NCI-H748 treated with DMSO at 0.1 percent for 48 hours (cell line): ENCODE measurements around the gene TNRC18.
"Not testable (repeated sequence)": the region's sequence is repeated elsewhere in the genome, so short reads cannot be mapped to it uniquely, and the experiment has no call there.

ENCODE experiments used
- DNase-seq: peaks from one replicate; lab custom pipeline; 2025; lab: John Stamatoyannopoulos, UW

TNRC18 gene

DNA sequence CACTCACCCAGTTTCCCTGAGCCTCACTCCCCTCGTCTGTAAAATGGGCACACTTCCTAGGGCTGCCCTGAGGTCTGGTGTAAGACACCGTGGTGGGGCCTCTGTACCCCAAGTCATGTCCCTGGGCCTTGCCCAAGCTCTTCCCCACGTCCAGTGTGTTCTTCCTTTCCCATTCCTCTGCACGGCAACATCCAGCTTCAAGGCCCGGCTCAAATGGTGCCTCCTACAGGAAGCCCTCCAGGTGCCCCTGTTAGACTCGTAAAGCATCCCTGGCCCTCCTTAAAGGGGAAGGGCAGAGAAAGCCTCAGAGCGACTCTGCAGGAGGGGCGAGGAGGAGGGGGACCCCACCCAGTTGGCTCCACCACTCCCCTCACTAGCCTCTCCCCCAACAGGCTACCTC lies 132.3 kb downstream of the TNRC18 start:
- DNase-seq = no peak

DNA sequence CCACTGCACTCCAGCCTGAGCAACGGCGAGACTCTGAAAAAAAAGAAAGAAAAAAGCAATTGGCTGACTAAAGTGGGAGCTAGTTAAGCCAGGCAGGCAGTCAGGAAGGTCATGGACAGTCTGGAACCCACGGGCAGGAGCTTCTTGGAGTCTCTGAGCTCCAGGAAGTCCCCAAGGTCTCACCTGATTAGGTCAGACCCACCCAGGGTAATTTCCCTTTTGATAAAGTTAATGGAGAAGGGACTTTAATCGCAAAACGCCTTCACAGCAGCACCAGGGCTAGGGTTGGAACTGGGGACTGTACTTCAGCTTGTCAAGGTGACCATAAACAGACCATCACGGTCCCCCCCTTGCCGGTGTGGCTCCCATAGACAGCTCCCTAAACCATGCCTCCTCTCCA lies 134.3 kb downstream of the TNRC18 start:
- DNase-seq = no peak

DNA sequence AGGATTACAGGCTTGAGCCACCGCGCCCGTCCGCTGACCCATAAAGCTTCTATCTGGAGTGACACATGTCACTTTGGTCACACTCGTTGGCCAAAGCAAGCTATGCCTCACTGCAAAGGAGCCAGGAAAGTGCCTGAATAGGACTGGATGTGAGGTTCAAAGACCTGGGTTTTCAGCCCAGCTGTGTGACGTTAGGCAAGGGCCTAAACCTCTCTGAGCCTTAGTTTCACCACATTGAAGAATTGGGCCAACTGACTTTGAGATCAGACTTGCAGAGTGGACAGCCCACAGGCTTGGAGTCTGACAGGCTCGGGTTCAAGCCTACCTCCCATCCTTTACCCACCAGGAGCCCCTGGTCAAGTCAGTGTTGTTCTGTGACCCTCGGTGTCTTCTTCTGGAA lies 135.1 kb downstream of the TNRC18 start:
- not testable (repeated sequence) for DNase-seq

DNA sequence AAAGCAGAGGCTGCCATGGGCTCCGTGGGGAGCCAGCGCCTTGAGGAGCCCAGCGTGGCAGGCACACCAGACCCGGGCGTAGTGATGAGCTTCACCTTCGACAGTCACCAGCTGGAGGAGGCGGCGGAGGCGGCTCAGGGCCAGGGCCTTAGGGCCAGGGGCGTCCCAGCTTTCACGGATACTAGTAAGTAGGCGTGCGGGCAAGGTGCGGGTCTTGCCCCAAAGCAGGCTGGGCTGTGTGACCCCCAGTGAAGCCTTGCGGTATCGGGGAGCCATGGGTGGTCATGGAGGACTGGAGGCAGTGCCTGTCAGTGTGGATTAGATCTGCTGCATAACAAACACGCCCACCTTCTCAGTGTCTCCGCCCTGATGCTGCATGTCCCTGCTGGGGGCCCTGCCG lies 135.8 kb downstream of the TNRC18 start:
- DNase-seq = no peak

DNA sequence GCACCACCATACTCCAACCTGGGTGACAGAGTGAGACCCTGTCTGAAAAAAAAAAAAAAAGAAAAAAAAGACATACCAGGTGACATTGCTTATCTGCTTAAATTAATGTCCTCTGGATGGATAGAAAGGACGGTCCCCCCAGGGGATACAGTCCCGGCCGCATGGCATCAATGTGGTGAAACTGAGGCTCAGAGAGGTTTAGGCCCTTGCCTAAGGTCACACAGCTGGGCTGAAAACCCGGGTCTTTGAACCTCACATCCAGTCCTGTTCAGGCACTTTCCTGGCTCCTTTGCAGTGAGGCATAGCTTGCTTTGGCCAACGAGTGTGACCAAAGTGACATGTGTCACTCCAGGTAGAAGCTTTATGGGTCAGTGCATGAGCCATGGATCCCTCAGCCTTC lies 136.3 kb downstream of the TNRC18 start:
- not testable (repeated sequence) for DNase-seq

DNA sequence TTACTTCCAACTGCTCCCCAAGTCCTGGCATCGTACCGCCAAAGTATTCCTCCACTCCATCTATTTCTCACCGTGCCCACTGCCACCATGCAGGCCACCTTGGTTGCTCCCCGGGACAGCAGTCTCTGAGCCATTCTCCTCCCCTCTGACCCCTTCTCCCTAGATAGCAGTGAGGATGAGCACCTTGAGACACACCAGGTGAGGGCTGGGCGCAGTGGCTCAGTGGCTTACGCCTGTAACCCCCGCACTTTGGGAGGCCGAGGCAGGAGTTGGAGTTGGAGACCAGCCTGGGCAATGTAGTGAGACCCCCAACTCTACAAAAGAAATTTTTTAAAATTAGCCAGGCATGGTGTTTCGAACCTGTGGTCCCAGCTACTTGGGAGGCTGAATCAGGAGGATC lies 136.7 kb downstream of the TNRC18 start:
- no peak for DNase-seq

DNA sequence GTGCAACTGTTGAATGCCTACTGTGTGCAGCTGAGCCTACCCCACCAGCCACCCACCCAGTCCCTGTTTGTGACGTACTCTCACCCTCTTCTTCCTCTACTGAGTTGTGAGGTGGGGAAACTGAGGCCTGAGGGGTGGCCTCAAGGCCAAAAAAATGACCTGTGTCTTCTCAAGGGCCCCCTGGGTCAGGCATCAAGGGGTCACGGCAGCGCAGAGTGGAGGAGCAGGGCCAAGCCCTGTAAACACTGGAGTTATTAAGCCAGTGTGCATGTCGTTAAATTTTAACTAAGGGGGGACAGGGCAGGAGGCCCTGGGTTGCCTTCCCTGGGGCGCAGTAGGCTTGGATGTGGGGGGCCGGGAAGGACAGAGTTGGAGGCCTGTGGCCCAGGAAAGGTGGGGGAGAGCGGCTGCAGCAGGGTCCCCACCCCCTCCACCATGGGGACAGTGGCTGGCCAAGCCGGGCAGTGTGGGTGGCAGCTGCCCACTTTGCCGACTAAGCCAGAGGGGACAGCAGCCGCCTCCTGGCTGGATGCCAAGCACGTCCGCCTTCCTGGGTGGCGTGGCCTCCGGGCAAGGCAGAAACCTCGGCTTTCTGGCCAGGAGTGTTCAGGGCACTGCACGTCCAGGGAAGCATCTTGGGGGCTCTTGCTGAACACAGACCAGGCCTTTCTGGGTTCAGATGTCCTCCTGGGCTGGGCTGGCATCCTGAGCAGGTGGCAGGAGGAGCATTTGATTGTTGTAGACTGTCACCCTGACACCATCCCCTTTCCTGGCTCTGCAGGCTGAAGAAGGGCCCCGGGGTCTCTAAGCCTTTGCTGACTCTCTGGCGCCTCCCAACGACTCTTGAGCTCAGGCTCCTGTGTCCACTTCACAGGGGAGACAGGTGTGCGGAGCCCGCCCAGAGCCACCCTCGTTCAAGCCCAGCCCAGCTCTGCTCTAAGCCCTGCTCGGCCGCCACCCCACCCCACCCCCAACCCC lies 139.0 kb downstream of the TNRC18 start:
- DNase-seq = peak; percentile 76

DNA sequence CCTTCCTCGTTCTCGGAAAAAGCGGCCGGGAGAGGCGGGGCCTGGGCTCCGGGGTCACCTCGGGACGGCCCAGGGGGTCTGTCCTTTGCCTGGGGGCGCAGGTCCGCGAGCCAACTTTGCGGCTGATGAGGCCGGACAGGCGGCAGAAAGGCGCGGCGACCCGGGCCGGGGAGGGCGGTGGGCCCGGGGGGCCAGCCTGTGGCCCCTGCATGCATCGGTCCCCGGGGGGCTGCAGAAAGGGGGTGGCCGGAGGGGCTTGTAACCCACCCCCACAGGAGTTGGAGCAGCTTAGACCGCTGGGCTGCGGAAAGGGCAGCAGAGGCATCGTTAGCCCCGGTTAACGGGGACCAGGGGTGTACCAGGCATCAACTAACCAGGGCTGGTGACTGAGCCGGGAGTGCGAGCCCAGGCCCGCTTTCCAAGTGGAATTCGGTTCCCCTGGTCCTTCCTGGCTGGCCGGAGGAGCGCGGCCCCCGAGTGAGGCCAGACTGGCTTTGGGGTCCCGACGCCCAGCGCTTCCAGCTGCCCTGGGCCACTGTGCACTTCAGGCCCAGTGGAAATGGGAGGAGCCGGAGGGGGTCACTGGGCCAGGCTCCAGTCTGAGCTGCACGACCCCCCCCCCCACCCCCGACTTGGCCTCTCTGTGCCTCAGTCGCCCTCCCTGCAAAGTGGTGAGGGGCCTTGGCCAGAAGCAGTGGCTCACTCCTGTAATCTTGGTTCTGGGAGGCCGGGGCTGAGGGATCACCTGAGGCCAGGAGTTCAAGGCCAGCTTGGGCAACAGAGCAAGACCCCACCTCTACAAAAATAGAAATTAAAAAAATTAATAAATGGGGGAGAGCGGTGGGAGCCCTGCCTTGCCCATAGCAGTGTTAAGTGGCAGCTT lies 140.0 kb downstream of the TNRC18 start:
- DNase-seq = no peak

DNA sequence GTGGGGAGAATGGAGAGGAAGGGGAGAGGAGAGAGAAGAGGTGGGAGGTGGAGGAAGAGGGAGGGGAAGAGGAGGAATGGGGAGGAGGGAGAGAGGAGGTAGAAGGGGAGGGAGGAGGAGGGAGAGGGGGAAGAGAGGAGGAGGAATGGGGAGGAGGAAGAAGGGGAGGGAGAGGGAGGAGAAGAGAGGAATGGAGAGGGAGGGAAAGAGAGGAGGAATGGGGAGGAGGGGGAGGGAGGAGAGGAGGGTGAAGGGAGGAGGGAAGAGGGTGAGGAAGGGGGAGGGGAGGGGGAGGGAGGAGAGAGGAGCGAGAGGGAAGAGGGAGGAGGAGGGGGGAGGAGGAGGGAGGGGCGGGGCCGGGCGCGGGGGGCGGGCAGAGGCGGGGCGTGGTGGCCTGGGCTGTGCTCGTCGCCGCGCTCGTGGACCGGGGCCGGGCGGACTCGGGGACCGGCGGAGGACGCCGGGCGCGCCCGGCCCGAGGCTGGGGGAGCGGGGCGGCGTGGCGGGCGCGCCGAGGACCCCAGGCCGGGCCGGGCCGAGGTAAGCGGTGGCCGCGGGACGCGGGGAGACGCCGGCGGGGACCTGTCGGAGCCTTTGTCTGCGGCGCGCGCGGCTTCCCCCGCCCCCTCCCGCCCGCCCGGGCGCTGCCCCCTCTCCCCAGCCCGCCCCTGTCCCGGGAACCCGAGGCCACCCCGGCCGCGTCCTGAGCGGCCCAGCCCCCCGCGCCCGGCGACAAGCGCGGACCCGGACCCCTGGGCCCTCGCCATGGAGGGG lies 140.9 kb downstream of the TNRC18 start, which contains the start of gene SLC29A4:
SLC29A4 (plus strand) TSS at position 401 of the 774 bp plus-strand sequence. CDS start 4,874 bp downstream, outside the sequence.
- DNase-seq = no peak

DNA sequence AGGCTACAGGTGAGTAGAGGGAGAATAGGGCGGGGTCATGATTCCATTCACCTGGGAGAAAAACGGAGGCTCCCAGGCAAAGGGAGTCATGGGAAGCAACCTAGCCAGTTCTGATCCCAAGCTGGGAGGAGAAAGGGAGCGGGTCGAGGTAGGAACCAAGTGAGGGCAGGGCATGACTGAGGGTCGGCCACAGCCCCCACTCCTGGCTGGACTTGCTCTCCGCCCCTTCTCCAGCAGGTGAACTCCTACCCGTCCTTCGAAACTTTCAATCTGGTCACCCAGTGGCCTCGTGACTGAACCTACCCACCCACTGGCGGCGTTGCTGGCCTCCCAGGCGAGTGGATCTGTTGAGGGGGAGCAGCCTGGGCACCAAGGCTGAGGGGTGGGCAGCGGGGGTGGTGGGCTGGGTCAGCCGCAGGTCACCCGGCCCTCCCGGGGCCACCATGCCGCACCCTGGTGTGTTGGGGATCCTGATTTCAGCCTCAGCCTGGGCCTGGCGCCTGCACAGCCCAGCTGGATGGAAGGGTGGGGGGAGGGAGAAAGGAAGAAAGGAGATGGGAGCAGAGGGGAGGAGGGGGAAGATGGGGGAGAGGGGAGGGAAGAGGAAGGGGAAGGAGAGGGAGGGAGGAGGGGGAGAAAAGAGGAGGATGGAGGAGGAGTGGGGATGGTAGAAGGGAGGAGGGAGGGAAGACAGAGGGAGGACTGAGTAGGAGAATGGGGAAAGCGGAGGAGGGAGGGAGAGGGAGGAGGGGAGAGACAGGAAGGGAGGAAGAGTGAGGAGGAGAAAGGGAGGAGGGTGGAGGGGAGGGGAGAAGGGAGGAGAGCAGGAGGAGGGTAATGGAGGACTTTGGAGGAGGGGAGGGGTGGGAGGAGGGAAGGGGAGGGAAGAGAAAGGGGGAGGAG lies 141.8 kb downstream of the TNRC18 start:
- DNase-seq = not testable (repeated sequence)

DNA sequence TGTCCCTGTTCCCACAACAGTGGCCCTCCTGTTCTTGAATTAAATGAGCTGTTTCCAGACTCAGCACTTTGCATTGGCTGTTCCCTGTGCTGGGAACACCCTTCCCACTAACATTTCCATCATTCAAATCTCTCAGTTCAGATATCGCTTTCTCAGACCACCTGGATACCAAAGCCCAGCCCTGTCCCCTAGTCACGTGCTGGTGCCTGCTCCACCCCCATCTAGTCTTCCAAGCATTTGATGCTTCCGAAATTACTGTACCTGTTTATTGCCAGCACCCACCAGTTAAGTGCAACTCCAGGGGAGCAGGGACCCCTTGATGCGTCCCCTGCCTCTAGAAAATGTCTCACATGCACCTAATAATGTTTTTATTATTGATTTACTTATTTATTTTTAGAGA lies 143.9 kb downstream of the TNRC18 start:
- no peak for DNase-seq

DNA sequence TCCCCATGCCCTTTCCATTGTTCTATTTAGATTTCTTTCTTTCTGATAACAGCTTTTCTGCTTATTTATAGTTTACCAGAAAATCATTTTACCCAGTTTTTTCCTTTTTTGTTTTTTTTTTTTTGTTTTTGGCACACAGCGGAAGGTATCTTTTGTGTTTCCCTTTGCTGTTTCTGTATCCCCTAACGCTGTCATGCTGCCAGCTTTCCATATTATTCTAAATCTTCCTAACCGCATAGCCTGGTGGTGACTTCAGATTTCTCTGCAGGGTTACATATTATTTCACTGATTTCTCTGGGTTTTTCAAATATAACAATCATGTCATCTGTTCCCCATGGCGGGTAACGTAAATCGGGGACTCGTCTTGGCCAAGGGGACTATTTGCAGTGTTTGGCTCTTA lies 144.9 kb downstream of the TNRC18 start:
- no peak for DNase-seq

DNA sequence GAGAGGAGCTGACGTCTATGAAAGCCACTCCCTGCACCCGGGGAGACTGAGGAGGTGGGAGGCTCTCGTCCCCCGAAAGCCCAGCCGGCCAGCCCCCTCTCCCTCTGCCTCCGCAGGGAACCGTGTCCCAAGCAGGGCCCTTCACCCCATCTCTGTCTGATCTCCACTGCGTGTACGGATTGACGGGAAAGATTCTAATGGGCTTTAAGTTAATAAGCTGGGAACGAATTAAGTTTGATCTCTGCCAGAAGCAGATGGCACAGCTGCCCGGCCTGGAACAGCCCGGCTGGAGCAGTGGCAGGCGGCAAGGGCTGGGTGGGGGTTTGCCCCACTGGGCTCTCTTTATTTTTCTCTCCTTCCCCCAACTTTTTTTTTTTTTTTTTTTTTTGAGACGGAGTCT lies 147.0 kb downstream of the TNRC18 start:
- DNase-seq = no peak

DNA sequence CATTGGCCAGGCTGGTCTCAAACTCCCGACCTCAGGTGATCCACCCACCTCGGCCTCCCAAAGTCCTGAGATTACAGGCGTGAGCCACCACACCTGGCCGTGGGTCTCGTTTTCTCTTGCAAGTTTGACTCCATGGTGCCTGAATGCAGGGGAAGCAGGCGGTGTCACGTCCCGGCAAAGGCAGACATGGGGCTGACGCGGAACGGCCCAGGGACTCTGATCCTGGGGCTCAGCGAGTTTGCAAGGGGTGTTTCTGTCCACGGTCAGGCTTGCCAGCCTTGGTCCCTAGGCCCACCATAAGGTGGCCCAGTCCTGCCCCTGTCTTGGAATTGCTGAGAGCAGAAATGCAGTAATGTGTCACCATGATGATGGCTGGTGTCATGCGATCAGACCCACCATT lies 147.5 kb downstream of the TNRC18 start:
- not testable (repeated sequence) for DNase-seq

DNA sequence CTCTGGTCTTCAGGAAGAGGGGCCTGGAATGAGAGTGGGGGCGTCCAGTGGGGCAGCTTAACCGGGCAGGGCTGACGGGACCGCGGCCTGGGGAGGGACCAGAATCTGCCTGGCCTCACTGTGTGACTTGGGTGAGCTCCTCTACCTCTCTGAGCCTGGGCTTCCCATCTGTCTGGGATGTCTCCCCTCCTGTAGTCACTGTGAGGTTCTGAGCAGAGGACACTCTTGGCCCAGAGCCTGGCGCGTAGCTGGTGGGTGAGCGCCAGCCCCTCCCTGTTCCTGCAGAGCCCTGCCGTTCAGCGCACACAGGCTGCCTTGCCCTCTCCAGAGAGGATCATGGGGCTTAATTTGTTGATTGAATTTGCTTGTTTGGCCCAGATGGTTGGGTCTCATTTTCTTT lies 148.1 kb downstream of the TNRC18 start:
- DNase-seq = not testable (repeated sequence)

DNA sequence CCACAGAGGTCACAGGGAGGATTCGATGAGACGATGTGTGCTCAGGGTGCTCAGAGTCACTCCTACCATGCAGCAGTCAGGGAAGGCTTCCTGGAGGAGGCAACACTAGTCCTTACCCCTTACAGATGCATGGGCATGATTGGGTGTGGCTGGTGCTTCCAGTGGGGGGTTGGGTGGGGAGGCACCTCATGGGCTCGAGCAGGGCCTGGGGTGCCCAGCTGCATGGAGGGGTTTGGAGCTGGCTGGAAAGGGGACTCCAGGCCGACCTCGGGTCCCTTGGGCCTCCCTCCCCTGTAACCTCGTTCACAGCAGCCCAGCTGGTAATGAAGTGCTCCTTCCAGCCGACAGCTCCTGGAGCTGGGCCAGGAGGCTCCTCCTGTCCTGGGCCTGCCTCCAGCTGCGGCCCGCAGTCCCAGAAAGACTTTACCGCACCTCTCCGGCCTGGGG lies 148.6 kb downstream of the TNRC18 start:
- not testable (repeated sequence) for DNase-seq

DNA sequence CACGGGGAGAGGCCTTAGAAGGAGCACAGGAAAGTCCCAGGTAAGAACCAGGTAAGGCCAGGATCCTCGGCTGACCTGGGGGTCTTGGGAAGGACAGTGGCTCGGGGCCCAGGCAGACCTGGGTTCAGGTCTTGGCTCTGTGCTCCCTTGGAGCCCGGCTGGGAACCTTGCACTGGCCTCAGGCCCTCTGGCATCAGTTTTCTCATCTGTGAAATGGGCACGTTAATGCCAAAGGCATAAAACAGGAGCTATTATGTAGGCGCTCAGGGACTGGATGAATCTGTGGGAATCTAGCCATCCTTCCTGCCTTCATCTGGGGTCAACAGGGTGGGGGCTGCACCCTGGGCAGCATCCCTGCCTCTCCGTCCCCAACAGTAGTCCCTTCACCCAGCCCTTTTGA lies 149.2 kb downstream of the TNRC18 start:
- DNase-seq = no peak

DNA sequence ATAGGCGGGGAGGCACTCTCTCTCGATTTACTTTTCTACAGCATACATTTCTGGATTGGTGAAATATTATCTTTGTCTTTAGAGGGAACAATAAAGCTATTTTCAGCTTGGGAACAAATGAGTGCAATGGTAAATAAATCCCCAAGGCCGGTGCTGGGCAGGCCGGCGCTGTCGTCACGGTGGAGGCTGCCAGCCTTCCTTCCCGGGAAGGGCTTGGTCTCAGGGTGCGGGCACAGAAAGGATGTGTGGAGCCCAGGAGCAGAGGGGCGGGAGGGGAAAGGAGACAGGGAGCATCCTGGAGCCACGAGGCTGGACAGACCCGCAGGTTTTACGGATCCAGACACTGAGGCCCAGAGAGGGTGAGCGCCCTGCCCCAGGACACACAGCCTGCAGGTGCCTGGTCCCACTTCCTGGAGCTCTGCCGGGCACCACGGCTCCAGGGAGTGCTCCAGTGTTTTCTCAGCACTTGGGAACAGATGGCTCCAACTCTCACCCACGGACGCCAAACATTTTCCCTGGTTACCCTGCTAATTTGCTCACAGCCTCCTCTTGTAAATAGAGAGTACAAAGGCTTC lies 149.7 kb downstream of the TNRC18 start:
- DNase-seq = not testable (repeated sequence)

DNA sequence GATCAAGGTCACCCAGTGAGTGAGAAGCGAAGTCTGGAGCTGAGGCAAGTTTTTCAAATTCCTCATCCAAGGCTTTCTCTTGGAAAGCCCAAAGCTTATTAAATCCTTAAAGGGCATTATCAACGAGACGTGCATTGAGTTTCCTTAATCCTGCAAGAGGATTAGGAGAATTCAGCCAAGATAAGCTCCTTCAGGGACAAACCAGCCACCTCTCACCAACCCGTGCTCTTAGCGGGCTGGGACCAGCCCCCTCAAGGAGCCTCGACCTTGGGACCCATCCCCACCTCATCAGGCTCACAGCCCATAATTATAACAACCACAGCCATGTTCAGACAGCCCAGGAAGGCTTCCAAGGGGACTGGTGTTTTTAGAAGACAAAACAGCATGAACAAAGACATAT lies 152.8 kb downstream of the TNRC18 start:
- no peak for DNase-seq

DNA sequence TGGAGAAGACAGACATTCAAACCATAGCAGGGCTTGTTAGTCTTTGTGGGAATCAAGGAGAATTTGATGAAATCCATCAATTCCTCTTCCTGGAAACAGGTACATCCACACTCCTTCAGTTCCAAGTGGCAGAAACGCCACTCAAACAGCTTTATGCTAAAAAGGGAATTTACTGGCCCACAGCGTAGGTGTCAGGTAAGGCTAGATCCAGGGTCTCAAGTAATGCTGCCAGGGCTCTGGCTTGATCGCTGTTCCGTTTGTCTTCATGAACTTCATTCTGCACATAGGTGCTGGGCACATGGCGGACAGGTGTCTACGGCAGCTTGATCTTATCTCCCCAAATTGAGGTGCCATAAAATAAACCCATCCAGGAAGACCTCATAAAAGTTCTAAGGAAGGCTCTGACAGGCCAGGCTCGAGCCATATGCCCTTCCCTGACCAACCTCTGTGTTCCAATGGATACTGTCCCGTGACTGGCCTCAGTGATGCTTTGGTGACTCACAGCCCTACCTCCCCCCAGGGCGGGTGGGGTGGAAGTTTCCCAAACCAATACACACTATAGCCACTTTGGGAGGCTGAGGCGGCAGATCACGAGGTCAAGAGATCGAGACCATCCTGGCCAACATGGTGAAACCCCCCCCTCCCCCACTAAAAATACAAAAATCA lies 153.5 kb downstream of the TNRC18 start:
- DNase-seq = not testable (repeated sequence)
